ENCODE results near the gene BRPF3. TPM values are rescaled to one million over a fixed set of nuclear protein-coding genes. Genes with fewer than 3 reads are reported as not detected.

Gene BRPF3
- total and polyA plus RNA-seq, 9 of the 15 experiments (the other 6 are each of a cell fraction or from before 2014, with no cell fraction given), result 2.2 to 19.3 (median 8.0) TPM

- H3K4me2 ChIP-seq (ENCODE audit: insufficient read depth, low read length), result no peak overlapping the region
- no peaks in the 10 kb centered on the region; a peak in 1 of 5 replicates for H3K4me1 ChIP-seq (replicated peaks in 1 of 2; ENCODE audit: control insufficient read depth in 2 of 2, insufficient read depth in 2 of 2, low read length in 2 of 2)
- no peak overlapping the region for H2AFZ ChIP-seq (ENCODE audit: low read depth, low read length)
- no peaks in the 10 kb centered on the region for H3K36me3 ChIP-seq (ENCODE audit: control insufficient read depth, insufficient read depth, low read length)
- 6% methylated on average over 1 of the region's 1 CpG for WGBS (ENCODE audit: insufficient coverage, low coverage, missing lambda C conversion rate)
- intact Hi-C loops (cut with micrococcal nuclease) (no loop called here), in situ Hi-C loops (cut with MboI) (no loop called here)
- H4K20me1 ChIP-seq (replicated peaks; ENCODE audit: control insufficient read depth, insufficient read depth, low read length), result no peaks in the 10 kb centered on the region
- H3K9me1 ChIP-seq (ENCODE audit: control insufficient read depth, insufficient read depth, low read length), result no peaks in the 10 kb centered on the region
- no peak overlapping the region for H3K27ac ChIP-seq (ENCODE audit: extremely low read depth, low read depth, low read length)
- ATAC-seq (peak; percentile 12; the same call in 1 of the 3 replicates), FAIRE-seq (no peak), DNase-seq (ENCODE audit: extremely low read depth in 1 of 4, low spot score in 3 of 4) (no peak)
- H3K9ac ChIP-seq (ENCODE audit: insufficient read depth in 1 of 2, low read depth in 2 of 2, low read length in 2 of 2), result no peak overlapping the region
- ChIA-PET POLR2A (interaction anchor here (0.9 to 2.2 kb wide), 2 partner anchors 14 to 77 kb away, joined by 3 to 5 read pairs; no protein-coding TSS in a partner anchor), CTCF (ENCODE audit: low intra/inter-chr PET ratio) (no interaction called here)
- H3K9me3 ChIP-seq (replicated peaks; ENCODE audit: control insufficient read depth, insufficient read depth, low read depth, low read length), result no peaks in the 10 kb centered on the region
- no peaks in the 10 kb centered on the region for H3K79me2 ChIP-seq (ENCODE audit: control insufficient read depth, insufficient read depth, low read length)
- no peak for TF ChIP-seq ZNF184 (CRISPR knock-in tag; IDR thresholded peaks at IDR 0.05)
- 0 out of 6 replicates have a peak, but pooled peaks of 1 of the 3 experiments have one; percentile 6 for TF ChIP-seq CTCF (IDR thresholded peaks at IDR 0.05 in 2 of 3, conservative IDR thresholded peaks at IDR 0.05 in 1 of 3; ENCODE audit: insufficient read depth in 2 of 3, low read depth in 1 of 3, low read length in 3 of 3)
- TF ChIP-seq HDAC2 (IDR thresholded peaks at IDR 0.05), result no peak
- TF ChIP-seq ZNF76 (CRISPR knock-in tag; IDR thresholded peaks at IDR 0.05; ENCODE audit: borderline replicate concordance), result no peak
- TF ChIP-seq, protein P1, sequence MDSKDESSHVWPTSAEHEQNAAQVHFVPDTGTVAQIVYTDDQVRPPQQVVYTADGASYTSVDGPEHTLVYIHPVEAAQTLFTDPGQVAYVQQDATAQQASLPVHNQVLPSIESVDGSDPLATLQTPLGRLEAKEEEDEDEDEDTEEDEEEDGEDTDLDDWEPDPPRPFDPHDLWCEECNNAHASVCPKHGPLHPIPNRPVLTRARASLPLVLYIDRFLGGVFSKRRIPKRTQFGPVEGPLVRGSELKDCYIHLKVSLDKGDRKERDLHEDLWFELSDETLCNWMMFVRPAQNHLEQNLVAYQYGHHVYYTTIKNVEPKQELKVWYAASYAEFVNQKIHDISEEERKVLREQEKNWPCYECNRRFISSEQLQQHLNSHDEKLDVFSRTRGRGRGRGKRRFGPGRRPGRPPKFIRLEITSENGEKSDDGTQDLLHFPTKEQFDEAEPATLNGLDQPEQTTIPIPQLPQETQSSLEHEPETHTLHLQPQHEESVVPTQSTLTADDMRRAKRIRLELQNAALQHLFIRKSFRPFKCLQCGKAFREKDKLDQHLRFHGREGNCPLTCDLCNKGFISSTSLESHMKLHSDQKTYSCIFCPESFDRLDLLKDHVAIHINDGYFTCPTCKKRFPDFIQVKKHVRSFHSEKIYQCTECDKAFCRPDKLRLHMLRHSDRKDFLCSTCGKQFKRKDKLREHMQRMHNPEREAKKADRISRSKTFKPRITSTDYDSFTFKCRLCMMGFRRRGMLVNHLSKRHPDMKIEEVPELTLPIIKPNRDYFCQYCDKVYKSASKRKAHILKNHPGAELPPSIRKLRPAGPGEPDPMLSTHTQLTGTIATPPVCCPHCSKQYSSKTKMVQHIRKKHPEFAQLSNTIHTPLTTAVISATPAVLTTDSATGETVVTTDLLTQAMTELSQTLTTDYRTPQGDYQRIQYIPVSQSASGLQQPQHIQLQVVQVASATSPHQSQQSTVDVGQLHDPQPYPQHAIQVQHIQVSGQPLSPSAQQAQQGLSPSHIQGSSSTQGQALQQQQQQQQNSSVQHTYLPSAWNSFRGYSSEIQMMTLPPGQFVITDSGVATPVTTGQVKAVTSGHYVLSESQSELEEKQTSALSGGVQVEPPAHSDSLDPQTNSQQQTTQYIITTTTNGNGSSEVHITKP (IDR thresholded peaks at IDR 0.05; ENCODE audit: partially characterized antibody), result peak; percentile 47
- no TSS peak for BruUV-seq (replicated peaks)
- H3K27me3 ChIP-seq (ENCODE audit: control insufficient read depth in 2 of 2, insufficient read depth in 2 of 2, low read length in 2 of 2), result peaks cover 41 to 52% of the 10 kb centered on the region in 2 experiments
- H3K4me3 ChIP-seq, result no peak overlapping the region
Observed at GRCh38 chr6:36248980-36249379, 52.4 kb downstream of the BRPF3 start.
